HG02623 (cell line): Measurements from ENCODE around the gene PPP1R16B.
"Not testable (repeated sequence)": the region's sequence is repeated elsewhere in the genome, so short reads cannot be mapped to it uniquely, and the experiment has no call there.

Experiments used
- ATAC-seq: cut with Tn5 transposase; IDR thresholded peaks from one replicate; pipeline ENCODE4 v1.9.1; 2021; ENCODE audit warnings: moderate library complexity; ENCODE audit not compliant: unreplicated experiment

PPP1R16B gene

DNA sequence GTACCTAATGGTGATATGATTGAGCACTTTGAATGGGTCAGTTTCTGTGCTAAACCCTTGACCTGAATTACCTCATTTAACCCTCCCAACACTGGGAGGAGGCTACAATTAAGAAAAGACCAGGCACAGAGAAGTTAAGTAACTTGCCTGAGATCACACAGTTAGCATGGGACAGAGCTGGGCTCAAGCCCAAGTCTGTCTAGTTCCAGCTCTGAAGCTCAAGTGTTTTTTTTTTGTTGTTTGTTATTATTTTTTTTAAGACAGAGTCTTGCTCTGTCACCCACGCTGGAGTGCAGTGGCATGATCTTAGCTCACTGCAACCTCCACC is 124.7 kb downstream of the PPP1R16B start:
- no peak for ATAC-seq

DNA sequence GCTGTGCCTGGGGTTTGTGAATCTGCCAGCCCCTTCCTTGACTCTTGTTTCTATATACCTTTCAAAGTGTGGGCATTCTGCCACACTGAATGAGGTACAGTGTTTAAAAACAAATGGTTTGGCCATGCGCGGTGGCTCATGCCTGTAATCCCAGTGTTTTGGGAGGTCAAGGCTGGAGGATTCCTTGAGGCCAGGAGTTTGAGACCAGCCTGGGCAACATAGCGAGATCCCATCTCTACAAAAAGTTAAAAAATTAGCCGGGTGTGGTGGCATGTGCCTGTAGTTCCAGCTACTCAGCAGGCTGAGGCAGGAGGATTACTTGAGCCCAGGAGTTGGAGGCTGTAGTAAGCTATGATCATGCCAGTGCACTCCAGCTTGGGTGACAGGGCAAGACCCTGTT is 126.5 kb downstream of the PPP1R16B start:
- ATAC-seq, result no peak

DNA sequence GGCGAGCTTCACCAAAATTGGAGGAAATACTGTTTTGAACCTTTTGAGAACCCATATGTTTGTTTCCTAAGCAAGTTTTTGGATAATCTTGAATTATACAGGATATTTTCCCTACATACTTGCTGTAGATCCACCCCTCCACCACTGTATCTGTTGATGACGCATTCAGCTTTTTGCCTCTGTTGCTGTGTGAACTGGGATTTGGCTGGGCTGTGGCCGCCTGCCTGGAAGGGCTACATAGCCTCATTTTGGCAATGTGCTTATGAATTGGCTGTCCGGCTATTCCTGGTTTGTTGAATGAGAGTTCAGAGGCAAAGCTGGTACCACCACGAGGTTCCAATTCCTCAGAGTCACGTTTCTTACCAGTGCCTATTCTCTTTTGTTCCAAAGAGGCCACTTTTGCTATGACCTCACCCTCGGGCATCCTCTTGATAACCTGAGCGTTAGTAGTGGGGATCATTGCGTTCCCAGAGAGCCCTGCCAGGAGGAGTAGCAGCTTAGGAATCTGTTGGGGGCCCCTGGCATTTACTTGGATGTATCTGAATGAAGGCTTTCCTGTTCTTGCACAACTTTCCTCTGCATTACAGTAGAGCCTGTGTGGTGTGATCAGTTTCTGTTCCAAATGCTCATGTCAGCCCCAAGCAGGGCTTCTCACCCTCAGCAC is 127.1 kb downstream of the PPP1R16B start:
- ATAC-seq, result no peak

DNA sequence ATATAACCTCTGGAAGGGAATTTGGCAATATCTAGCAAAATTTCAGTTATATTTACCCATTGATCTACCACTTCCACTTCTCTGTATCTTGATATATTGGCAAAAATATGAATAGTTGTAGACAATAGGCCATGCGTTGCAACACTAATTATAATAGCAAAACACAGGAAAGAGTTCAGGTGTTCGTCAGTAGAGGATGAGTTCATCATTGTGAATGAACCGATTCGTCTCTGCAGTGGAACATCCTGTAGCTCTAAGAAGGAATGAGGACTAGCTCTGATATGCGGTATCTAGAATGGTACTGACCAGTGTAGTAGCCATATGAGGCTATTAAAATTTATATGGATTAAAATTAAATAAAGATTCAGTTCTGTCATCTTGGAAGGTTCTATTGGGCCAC is 129.0 kb downstream of the PPP1R16B start:
- ATAC-seq, result no peak

- no peak for ATAC-seq
Observed at GRCh38 chr20:38935285-38935684, 129.8 kb downstream of the PPP1R16B start.

- no peak for ATAC-seq
Observed at GRCh38 chr20:38935967-38936407, 130.5 kb downstream of the PPP1R16B start.

DNA sequence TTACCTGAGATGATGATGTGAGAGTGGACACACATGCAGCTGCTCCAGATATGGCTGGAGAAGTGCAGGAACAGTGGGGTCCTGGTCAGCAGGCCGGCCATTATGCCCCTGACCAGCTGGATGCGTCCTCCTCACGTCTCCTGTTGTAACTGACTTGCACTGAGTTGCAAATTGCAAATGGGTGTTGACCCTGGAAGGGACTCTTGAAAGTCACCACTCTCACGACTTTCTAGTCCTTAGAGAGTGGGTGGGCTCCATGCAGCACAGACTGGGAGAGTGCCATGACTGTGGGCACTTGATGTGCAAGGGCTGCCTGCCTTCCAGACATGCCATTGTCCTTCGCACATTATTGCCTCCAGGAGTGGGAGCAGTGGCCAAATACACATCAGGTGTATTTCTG is 131.5 kb downstream of the PPP1R16B start:
- ATAC-seq, result no peak

- ATAC-seq, result no peak
Observed at GRCh38 chr20:38937978-38938473, 132.5 kb downstream of the PPP1R16B start.

GRCh38 chr20:38939686-38940085 is 134.2 kb downstream of the PPP1R16B start:
- no peak for ATAC-seq

DNA sequence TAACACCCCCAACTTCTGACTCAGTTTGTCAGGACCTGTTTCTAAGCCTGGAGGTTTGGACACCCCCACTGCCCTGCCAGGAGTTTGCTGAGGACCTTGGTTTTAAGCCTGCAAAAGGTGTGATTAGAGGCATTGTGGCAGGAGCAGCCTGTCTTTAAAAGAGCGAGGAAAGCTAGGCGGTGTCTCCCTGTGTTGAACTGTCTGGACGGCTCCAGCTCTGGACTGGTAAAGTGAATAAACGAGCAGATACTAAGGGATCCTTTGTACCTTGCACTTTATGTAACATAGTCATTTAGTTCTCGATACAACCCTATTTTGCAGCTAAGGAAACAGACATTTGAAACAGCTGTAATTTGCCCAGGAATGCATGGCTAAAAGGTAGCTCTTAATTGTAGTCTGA is 135.1 kb downstream of the PPP1R16B start:
- ATAC-seq, result no peak

GRCh38 chr20:38941726-38942389 is 136.4 kb downstream of the PPP1R16B start:
- ATAC-seq, result no peak

- no peak for ATAC-seq
Observed at GRCh38 chr20:38945012-38945411, 139.5 kb downstream of the PPP1R16B start.

DNA sequence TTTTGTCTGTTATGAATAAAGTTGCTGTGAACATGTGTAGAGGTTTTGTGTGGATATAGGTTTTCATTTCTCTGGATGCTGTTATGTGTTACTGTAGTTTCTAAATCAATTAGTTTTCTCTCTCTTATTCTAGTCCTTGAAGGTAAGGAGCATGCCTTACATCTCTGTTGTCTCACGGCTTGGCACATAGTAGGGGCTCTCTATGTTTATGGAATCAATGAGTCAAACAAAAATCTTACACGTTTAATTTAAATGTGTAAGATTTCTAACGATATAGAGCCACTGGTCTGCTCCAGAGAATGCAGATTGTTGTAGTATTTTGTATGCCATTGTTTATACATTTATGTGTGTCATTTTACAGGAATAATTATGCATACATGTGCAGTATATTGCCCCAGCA is 141.3 kb downstream of the PPP1R16B start:
- ATAC-seq, result no peak

GRCh38 chr20:38947931-38948362 is 142.4 kb downstream of the PPP1R16B start:
- no peak for ATAC-seq

- ATAC-seq, result no peak
Observed at GRCh38 chr20:38950254-38950653, 144.8 kb downstream of the PPP1R16B start.

DNA sequence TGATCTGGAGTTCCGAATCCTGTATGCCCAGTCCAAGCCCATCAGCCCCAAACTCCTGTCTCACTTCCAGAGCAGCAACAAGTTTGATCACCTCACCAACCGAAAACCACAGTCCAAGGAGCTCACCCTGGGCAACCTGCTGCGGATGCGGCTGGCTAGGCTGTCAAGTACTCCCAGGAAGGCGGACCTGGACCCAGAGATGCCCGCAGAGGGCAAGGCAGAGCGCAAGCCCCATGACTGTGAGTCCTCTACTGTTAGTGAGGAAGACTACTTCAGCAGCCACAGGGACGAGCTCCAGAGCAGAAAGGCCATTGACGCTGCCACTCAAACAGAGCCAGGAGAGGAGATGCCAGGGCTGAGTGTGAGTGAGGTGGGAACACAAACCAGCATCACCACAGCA is 146.1 kb downstream of the PPP1R16B start:
- ATAC-seq, result no peak

- no peak for ATAC-seq
Observed at GRCh38 chr20:38952153-38952552, 146.7 kb downstream of the PPP1R16B start.

GRCh38 chr20:38953630-38954340 is 148.3 kb downstream of the PPP1R16B start:
- no peak for ATAC-seq

DNA sequence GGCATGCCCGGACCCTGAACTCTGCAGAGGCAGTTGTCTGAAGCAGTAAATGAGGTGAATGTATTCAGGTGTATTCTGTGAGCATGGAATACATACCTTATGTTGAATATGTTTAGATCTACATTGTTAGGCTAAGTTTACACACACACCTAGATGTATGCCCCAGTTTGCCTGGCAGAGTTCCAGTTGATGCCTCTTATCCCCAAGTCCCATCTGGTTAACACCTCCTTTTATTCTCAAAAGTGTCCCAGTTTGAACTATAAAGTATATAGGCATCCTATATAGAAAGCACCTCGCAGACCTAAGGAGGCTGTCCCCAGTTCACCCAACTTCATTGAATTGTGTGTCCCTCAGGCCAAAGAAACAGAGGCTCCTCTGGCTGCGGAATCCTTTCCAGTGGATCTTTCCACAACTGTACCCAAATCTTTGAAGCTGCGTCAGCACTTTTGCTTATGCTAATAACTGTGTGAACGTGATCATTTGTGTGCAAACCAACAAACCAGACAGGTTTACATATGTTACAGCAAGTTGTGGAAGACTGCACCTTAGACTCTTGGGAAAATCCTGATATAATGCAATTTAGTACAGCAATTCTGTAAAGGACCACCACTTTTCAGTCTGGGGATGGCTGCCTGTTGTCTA is 151.9 kb downstream of the PPP1R16B start:
- ATAC-seq, result no peak

DNA sequence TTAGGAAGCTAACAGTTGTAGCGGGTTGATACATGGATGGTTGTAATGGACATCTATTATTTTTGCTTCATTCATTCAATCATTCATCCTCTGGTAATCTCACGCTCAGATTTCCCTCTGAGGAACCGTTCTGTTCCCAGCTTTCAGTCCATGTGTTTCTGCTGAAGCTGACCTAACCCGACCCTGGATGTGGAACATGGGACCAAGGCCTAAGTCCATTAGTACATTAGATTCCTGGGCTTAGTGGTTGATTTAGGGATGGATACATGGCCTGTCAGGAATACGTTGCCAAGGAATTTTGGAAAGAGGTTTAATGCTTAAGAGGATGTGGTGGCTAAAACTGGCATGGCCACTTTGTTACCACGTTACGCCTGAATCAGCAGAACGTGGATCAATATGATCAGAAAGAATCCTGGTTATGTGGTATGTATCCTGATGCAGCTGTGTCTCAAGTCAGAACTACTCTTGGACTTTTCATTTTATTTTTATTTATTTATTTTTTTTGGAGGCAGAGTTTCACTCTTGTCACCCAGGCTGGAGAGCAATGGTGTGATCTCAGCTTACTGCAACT is 152.5 kb downstream of the PPP1R16B start:
- no peak for ATAC-seq

DNA sequence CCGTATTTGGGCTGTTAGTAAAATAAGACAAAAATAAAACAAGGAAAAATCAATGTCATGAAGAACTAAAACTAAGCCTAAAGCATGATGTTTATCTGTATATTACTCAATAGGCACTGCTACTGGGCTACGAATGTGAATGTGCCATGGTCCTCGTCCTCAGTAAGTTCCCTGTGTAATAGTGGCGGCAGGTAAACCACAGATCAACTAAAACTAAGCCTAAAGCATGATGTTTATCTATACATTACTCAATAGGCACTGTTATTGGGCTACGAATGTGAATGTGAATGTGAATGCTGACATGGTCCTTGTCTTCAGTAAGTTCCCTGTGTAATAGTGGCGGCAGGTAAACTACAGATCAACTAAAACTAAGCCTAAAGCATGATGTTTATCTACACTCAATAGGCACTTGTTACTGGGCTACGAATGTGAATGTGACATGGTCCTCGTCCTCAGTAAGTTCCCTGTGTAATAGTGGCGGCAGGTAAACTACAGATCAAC is 154.7 kb downstream of the PPP1R16B start:
- not testable (repeated sequence) for ATAC-seq
